Keratinocyte (primary cell): ENCODE data around the gene MCM3AP.

ENCODE experiments used
- EZH2 ChIP-seq: IDR thresholded peaks from one replicate; pipeline ENCODE4 v1.6.1; 2012; ENCODE audit warnings: inconsistent platforms, mild to moderate bottlenecking, low read length, moderate library complexity
- TF ChIP-seq, protein P1 (sequence below), 3 experiments: IDR thresholded peaks in 1 of 3; conservative IDR thresholded peaks in 1 of 3; optimal IDR thresholded peaks in 1 of 3; 2 replicates in 2 of 3; 3 replicates in 1 of 3; pipeline versions ENCODE3 to v1.5.1; 2011; ENCODE audit warnings: low read length in 3 of 3, mild to moderate bottlenecking in 3 of 3, moderate library complexity in 2 of 3, control low read depth in 1 of 3, inconsistent platforms in 1 of 3; ENCODE audit not compliant: insufficient read depth in 2 of 3; ENCODE audit errors: extremely low read depth in 1 of 3

DNA sequence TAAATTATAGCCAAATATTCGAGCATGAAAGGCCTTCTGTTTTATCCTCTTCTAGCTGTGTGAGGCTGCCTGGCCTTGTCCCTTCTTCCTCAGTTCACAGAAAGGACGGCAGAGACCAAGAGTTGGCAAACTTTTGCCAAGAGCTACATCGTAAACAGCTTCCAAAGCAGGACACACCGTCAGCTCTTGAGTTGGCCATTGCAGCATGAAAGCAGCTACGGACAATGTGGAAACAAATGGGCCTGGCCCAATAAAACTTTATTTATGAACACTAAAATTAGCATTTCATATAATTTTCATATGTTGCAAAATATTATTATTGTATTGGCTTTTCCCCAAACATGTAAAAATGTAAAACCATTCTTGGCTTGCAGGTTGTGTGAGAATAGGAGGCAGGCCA lies 27.5 kb upstream of the MCM3AP start:
- TF ChIP-seq, protein P1, sequence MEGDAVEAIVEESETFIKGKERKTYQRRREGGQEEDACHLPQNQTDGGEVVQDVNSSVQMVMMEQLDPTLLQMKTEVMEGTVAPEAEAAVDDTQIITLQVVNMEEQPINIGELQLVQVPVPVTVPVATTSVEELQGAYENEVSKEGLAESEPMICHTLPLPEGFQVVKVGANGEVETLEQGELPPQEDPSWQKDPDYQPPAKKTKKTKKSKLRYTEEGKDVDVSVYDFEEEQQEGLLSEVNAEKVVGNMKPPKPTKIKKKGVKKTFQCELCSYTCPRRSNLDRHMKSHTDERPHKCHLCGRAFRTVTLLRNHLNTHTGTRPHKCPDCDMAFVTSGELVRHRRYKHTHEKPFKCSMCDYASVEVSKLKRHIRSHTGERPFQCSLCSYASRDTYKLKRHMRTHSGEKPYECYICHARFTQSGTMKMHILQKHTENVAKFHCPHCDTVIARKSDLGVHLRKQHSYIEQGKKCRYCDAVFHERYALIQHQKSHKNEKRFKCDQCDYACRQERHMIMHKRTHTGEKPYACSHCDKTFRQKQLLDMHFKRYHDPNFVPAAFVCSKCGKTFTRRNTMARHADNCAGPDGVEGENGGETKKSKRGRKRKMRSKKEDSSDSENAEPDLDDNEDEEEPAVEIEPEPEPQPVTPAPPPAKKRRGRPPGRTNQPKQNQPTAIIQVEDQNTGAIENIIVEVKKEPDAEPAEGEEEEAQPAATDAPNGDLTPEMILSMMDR (optimal IDR thresholded peaks at IDR 0.05 in 1 of 3, IDR thresholded peaks at IDR 0.05 in 1 of 3, conservative IDR thresholded peaks at IDR 0.05 in 1 of 3; ENCODE audit: extremely low read depth in 1 of 3, insufficient read depth in 2 of 3, low read length in 3 of 3), result no peak
- TF ChIP-seq EZH2, result no peak
